Gastrocnemius medialis (tissue), 4 donors: ENCODE results near the gene AMZ2. TPM values are rescaled to one million over a fixed set of nuclear protein-coding genes. Genes with fewer than 3 reads are reported as not detected.
A peak's percentile ranks its signal among the peaks of the same experiment; 100 is the strongest.
"Not testable (repeated sequence)": the region's sequence is repeated elsewhere in the genome, so short reads cannot be mapped to it uniquely, and the experiment has no call there.

ENCODE experiments used
- ATAC-seq, 2 donors: fragments of 150-250 bp; one replicate each; pipeline ENCODE4 v1.9.1; 2016
- DNase-seq, 2 donors: peaks; one replicate each; pipeline ENCODE4 v3.0.0-alpha.2; 2019
- H3K27ac ChIP-seq, 4 donors: fragments of 200-600 bp; sonication (generic); 1 replicate in 1 of 4; 2 replicates in 3 of 4; pipeline ENCODE4 v1.5.1; 2016 to 2018; ENCODE audit warnings: mild to moderate bottlenecking in 2 of 4, moderate library complexity in 1 of 4
- H3K27me3 ChIP-seq, 3 donors: fragments of 200-600 bp; sonication (generic) in 2 of 3; 1 replicate in 1 of 3; 2 replicates in 2 of 3; pipeline versions ENCODE4 v1.5.1 to v1.6.0; 2016 to 2019; ENCODE audit warnings: mild to moderate bottlenecking in 1 of 3, moderate library complexity in 1 of 3
- H3K36me3 ChIP-seq, 2 donors: fragments of 200-600 bp; sonication (generic) in 1 of 2; one replicate each; pipeline ENCODE4 v1.5.1; 2017 to 2018
- H3K4me1 ChIP-seq, 2 donors: fragments of 200-600 bp; sonication (generic) in 1 of 2; one replicate each; pipeline ENCODE4 v1.5.1; 2016 to 2017; ENCODE audit warnings: mild to moderate bottlenecking in 2 of 2
- H3K4me3 ChIP-seq, 4 donors: fragments of 200-600 bp; sonication (generic) in 3 of 4; 1 replicate in 1 of 4; 2 replicates in 3 of 4; pipeline ENCODE4 v1.5.1; 2016 to 2019; ENCODE audit warnings: mild to moderate bottlenecking in 2 of 4
- H3K9me3 ChIP-seq, 3 donors: fragments of 200-600 bp; sonication (generic) in 2 of 3; 1 replicate in 1 of 3; 2 replicates in 2 of 3; pipeline ENCODE4 v1.5.1; 2016 to 2019
- POLR2A ChIP-seq, 2 donors: fragments of 450-650 bp; IDR thresholded peaks; one replicate each; pipeline ENCODE4 v1.6.1; 2017; ENCODE audit warnings: antibody characterized with exemption in 2 of 2, mild to moderate bottlenecking in 2 of 2, moderate library complexity in 2 of 2
- in situ Hi-C, 4 donors: fragments of 200-750 bp; cut with MboI; loops; one replicate each; pipeline versions ENCODE4 v1.15.0 to v1.8.0; 2017; ENCODE audit warnings: low sequenced_read_pairs in 4 of 4
- intact Hi-C: fragments of 100-400 bp; cut with DNase I; formaldehyde crosslinking; loops from one replicate; pipeline ENCODE4 v1.15.1; 2023; ENCODE audit warnings: low total_unique reads
- total RNA-seq, 4 donors: library from RNA; depleted of rRNA; stranded (reverse); fragments of >200 nt; gene quantifications; one replicate each; pipeline versions ENCODE4 v1.1.0 to v1.2.3, GENCODE V29; 2016
- TF ChIP-seq, protein P1 (sequence below), 5 experiments: fragments of 450-650 bp in 3 of 5; fragments of 200-600 bp in 2 of 5; sonication (generic) in 2 of 5; IDR thresholded peaks in 4 of 5; conservative IDR thresholded peaks in 1 of 5; 1 replicate in 4 of 5; 2 replicates in 1 of 5; pipeline ENCODE4 v1.5.1; 2016 to 2019; ENCODE audit warnings: antibody characterized with exemption in 5 of 5, mild to moderate bottlenecking in 3 of 5, moderate library complexity in 3 of 5

The AMZ2 gene
- total RNA-seq, 4 donors from 2014 or later, result 47.6 to 86.9 (median 61.8) TPM

DNA sequence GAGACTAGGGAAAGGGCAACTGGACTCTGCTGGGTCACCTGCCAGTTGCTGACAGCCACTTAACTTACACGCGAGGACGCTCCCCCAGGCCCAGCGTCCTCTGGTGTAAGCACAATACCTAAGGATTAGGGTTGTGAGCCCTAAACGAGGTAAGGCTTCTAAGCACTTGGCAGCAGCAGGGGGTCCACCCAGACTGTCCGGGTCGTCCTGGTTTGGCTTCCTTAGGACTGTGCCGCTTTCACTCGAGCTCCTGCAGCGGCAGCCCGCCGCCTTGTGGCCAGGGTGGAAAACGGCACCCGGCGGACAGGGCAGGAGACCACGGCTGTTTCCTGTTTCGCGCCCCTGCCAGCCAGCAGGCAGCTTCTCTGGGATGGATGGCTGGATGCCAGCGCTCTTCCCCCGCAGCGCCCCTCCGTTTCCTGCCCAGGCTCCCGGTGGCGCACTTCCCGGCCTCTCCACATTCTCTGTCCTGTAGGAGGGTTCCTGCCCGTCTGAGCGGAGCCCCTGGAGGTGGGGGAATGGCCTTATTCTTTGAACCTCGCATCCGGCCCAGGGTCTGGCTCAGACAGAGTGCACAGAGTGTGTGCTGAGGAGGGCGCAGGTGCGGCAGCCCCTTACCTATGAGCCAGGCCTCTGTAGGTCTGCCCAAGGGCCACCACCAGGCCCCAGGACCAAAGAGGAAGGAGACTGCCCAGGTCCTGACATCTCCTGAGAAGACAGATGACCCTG, 47.0 kb upstream of the AMZ2 start:
- in situ Hi-C loops (no loop called here), intact Hi-C loops (loop anchor here (1.0 to 10.0 kb wide), 2 partner anchors 29 to 264 kb away; no protein-coding TSS in a partner anchor)
- Histone ChIP-seq H3K4me3 (peak overlapping the region; percentile 47 to 59 (median 50)), H3K27ac (peak overlapping the region in 2 of 4 donors; percentile 33 to 34), H3K9me3 (no peaks in the 10 kb centered on the region), H3K4me1 (peaks cover 37 to 39% of the 10 kb centered on the region in 2 donors), H3K36me3 (no peaks in the 10 kb centered on the region), H3K27me3 (peaks cover 39 to 46% (median 43%) of the 10 kb centered on the region in 3 donors)
- DNase-seq (peak in 1 of 2 donors; percentile 65), ATAC-seq (peak; percentile 71 to 76)
- TF ChIP-seq, protein P1, sequence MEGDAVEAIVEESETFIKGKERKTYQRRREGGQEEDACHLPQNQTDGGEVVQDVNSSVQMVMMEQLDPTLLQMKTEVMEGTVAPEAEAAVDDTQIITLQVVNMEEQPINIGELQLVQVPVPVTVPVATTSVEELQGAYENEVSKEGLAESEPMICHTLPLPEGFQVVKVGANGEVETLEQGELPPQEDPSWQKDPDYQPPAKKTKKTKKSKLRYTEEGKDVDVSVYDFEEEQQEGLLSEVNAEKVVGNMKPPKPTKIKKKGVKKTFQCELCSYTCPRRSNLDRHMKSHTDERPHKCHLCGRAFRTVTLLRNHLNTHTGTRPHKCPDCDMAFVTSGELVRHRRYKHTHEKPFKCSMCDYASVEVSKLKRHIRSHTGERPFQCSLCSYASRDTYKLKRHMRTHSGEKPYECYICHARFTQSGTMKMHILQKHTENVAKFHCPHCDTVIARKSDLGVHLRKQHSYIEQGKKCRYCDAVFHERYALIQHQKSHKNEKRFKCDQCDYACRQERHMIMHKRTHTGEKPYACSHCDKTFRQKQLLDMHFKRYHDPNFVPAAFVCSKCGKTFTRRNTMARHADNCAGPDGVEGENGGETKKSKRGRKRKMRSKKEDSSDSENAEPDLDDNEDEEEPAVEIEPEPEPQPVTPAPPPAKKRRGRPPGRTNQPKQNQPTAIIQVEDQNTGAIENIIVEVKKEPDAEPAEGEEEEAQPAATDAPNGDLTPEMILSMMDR (IDR thresholded peaks at IDR 0.05 in 4 of 5, conservative IDR thresholded peaks at IDR 0.05 in 1 of 5), result peak; percentile 85 to 94 (median 88)
- TF ChIP-seq POLR2A (IDR thresholded peaks at IDR 0.05), result no peak

DNA sequence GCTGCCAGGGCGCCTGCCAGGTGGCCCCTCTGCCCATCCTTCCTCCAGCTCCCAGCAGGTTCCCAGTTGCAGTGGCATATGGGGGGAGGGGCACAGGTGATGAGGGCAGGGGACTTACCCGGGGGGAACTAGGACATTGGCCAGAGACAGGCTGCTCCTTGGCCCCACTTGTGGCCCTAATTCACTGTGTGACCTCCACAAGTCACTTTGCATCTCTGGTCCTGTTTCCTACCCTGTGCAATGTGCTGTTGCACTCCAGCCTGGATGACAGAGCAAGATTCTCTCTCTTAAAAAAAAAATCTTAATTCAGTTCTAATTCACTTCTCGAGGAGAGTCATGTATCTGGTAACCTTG, 46.4 kb upstream of the AMZ2 start:
- Histone ChIP-seq H3K27me3 (peaks cover 35 to 41% (median 37%) of the 10 kb centered on the region in 3 donors), H3K4me1 (peaks cover 36 to 37% of the 10 kb centered on the region in 2 donors)
- intact Hi-C loops, result loop anchor here (10.0 kb wide), 1 partner anchor 263 kb away; no protein-coding TSS in a partner anchor
- H3K36me3 ChIP-seq, in situ Hi-C loops, H3K4me3 ChIP-seq, DNase-seq, H3K9me3 ChIP-seq, ATAC-seq, H3K27ac ChIP-seq: not testable (repeated sequence)

GRCh38 chr17:68202321-68202720, 45.5 kb upstream of the AMZ2 start:
- H3K27ac ChIP-seq, H3K4me3 ChIP-seq, DNase-seq, in situ Hi-C loops, H3K36me3 ChIP-seq, ATAC-seq, H3K9me3 ChIP-seq: not testable (repeated sequence)
- intact Hi-C loops, result loop anchor here (10.0 kb wide), 1 partner anchor 262 kb away; no protein-coding TSS in a partner anchor
- Histone ChIP-seq H3K27me3 (peaks cover 27 to 32% (median 28%) of the 10 kb centered on the region in 3 donors), H3K4me1 (peaks cover 31 to 33% of the 10 kb centered on the region in 2 donors)

- peaks cover 3 to 8% (median 5%) of the 10 kb centered on the region in 3 donors for H3K27me3 ChIP-seq
- H3K4me3 ChIP-seq, result peak overlapping the region; percentile 74 to 87 (median 76)
- DNase-seq, result no peak
- in situ Hi-C loops (no loop called here), intact Hi-C loops (loop anchor here (5.0 to 10.0 kb wide), 2 partner anchors 43 to 260 kb away; partner anchors contain the start of gene AMZ2)
- TF ChIP-seq POLR2A (IDR thresholded peaks at IDR 0.05), result no peak
- TF ChIP-seq, protein P1 (IDR thresholded peaks at IDR 0.05 in 4 of 5, conservative IDR thresholded peaks at IDR 0.05 in 1 of 5), result no peak
- H3K36me3 ChIP-seq, result no peaks in the 10 kb centered on the region
- no peaks in the 10 kb centered on the region for H3K9me3 ChIP-seq
- H3K27ac ChIP-seq, result peak overlapping the region; percentile 25 to 91 (median 78)
- H3K4me1 ChIP-seq, result peaks cover 16 to 20% of the 10 kb centered on the region in 2 donors
- peak in 1 of 2 donors; percentile 12 for ATAC-seq
Observed at GRCh38 chr17:68204736-68205135, 43.1 kb upstream of the AMZ2 start.

- TF ChIP-seq, protein P1 (IDR thresholded peaks at IDR 0.05 in 4 of 5, conservative IDR thresholded peaks at IDR 0.05 in 1 of 5), result peak; percentile 75 to 94 (median 90)
- peak; percentile 61 to 68 for TF ChIP-seq POLR2A (IDR thresholded peaks at IDR 0.05)
- in situ Hi-C loops, result no loop called here
- H3K27ac ChIP-seq, result peak overlapping the region; percentile 66 to 91 (median 78)
- peak overlapping the region; percentile 74 to 87 (median 76) for H3K4me3 ChIP-seq
- peaks cover 10 to 14% of the 10 kb centered on the region in 2 donors for H3K4me1 ChIP-seq
- no peaks in the 10 kb centered on the region for H3K36me3 ChIP-seq
- DNase-seq (peak; percentile 87), ATAC-seq (peak; percentile 88 to 90)
- H3K9me3 ChIP-seq, result no peaks in the 10 kb centered on the region
- intact Hi-C loops, result loop anchor here (5.0 to 10.0 kb wide), 2 partner anchors 42 to 259 kb away; partner anchors contain the start of gene AMZ2
- peaks cover 0 to 2% (median 0%) of the 10 kb centered on the region in 3 donors for H3K27me3 ChIP-seq
Observed at GRCh38 chr17:68205251-68205807, 42.5 kb upstream of the AMZ2 start.
